IPS-NIHi7 (cell line): ENCODE data around the gene KCNMB4.

Source experiments
- DNase-seq: peaks from one replicate; pipeline ENCODE4 v3.0.0; 2012; ENCODE audit warnings: mixed read lengths; ENCODE audit errors: extremely low spot score

Gene KCNMB4

DNA sequence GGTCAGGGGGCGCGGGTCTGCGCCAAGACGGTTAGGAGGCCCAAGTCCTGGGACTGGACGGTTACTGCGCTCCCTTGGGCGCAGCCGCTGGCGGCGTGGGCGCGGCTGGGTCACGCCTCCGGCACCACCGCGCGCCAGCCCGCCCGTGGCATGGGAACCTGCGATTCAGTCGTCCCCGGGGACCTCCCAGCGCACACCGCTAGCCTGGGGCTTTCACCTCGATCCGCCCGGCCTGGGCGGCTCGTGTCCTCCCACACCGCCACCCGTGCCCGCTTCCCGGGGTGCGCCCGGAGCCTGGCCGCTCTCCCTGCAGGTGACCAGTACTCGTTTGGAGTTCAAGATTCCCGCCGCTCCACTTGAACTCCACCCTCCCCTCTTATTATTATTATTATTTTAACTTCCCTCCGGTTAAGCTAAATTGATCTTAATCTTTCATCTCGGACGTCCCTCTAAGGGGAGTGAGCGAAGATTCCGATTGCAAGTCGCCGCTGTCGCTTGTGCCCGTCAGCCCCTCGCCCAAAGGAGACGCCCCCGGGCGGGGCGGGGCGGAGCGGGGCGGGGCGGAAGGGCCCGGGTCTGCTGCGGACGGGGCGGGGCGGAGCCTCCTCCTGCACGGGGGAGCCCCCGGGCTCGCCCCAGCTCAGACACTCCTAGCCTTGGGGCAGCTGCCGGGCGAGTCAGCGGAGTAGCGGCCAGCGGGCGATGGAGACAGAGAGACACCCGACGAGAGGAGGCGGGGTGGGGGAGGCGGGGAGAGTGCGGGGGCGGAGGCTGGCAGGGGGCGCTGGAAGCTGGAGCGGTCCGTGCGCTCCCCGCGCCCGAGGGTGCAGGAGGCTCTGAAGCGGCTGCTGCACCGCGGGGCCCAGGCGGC lies at the start of gene KCNMB4:
TSS of gene KCNMB4 (plus strand) at position 643 of the 871 bp plus-strand sequence. CDS start 445 bp downstream, outside the sequence.
- DNase-seq = peak; percentile 95

DNA sequence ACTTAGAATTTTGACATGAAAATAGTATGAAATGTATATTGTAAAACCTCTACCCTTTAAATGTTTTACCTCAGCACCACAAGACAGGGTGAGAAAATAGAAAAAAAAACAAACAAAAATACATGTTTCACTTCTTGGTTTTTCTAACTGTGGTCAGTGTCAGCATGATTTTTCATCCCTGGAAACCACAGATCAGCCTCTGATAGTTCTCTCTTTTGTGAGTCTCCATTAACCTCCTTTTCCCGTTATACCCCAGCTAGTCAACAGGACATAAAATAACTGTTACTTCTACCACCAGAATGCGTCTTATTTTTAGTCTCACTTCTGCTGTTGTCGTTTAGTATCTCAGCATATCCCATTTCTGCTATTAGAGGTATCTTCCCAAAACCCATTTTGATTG lies 48.3 kb upstream of the KCNMB4 start:
- DNase-seq = no peak

DNA sequence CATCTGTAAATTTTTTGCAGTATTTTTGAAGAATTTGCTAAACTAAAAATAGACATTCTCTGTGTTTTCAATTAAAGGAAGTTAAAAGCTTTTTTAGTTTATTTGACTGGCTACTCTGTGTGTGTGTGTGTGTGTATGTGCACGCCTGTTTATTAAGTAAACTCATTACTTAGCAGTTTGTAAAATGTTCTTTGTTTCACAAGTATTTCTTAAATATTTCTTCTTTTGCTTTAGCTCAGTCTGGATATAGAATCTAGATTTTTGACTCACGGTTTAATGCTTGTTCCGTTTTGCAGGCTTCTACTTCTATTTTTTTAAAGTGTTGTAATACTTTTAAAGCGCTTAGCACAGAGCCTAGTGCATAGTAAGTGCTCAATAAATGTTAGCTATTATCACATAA lies 46.5 kb upstream of the KCNMB4 start:
- DNase-seq = no peak

DNA sequence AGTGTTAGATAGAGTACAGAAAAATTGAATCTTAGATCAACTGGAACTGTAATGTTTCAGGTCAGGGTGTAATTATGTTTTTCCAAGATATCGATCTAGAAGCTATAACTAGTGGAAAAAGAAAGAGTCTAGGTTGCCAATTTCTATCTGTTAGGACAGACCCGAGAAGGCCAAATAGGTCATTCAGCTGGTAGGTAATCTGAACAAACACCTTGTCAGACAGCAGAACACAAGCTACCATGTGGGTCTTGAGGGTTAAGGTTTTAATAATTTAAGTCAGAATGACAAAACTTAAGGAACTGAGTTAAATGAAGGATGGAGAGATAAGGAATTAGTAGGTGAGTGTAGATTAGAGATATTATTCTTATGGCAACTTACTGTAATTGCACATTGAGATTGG lies 44.9 kb upstream of the KCNMB4 start:
- DNase-seq = no peak

DNA sequence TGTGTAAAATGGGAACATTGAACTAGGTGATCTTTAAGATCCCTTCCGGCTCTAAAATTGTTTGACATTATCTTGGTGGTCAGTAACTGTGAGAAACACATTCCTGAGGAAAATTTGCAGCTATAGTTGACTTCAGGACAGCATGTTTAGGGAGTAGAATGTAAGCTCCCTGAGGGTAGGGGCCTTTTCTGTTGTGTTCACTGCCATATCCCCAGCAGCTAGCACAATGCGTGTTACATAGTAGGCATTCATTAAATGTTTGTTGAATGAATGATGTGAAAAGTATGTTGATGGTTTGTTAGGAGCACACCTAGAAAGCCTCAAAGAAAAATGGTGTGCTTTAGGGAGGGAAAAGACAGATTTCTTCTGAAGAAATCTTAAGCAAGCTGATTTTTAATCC lies 38.5 kb upstream of the KCNMB4 start:
- DNase-seq = no peak

GRCh38 chr12:70329728-70330127 lies 36.4 kb upstream of the KCNMB4 start:
- DNase-seq = no peak

- DNase-seq = no peak
Observed at GRCh38 chr12:70330158-70330557, 35.9 kb upstream of the KCNMB4 start.

DNA sequence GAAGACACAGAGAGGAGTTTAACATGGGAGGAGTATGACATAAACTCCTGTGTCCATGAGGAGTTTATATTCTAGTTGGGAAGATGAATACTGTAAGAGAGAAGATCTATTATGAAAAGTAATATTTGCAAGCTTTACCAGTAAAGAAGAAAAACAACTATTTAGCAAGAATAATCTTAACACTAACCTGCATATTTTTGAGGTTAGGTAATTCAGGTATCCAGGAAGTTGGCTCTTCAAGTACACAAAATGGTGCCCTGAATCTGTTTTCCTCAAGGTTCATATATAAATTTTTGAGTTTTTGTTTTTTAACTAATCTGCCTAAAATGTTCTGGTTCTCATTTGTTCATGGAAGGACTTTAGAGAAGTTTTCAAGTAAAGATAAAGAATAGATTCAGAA lies 33.9 kb upstream of the KCNMB4 start:
- DNase-seq = no peak

DNA sequence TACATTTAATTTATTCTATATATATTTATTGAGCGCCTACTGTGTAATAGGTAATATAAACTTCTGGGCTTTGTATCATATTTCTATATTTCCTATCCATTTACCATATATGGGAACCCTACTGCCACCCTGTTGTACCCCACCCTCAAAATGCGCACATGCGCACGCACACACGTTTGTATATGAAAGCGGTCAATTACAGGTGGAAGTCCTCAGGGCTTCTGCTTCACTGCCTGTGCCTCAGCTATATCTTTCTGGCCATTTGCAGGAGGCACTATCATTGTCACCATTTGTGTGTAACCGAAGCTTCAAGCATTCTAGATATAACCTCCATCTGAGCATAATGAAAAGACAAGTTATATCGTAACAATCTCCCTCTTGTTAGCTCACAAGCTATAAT lies 31.3 kb upstream of the KCNMB4 start:
- no peak for DNase-seq

DNA sequence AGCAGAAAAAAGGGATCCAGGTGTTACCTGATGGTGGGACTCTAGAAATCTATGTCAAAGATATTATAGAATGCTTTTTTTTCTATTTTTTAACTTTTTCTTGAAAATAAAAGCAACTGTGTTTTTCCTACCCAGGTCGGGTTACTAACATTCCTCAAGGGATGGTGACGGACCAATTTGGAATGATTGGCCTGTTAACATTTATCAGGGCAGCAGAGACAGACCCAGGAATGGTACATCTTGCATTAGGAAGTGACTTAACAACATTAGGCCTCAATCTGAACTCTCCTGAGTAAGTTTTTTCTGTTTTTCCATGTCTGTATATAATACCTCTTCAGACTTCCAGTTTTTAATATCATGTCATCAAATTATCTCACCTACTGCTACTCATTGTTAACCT lies 27.6 kb upstream of the KCNMB4 start:
- DNase-seq = no peak

DNA sequence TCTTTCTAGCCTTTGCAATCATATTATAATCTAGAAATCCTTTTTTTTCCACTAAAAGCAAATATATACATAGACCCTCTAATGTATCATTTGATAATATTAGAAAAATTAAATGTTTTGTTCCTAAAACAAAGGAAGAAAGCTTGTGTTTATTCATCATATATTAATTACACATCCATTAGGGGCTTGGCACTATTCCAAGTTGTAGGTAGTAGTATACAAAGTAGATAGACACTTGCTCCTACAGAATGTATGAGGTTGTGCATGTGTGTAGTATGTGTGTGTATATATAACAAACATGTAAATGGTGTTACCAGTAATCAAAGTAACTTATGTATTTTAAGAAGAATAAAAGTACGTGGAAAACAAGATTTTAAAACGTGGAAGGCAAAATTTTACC lies 15.0 kb upstream of the KCNMB4 start:
- no peak for DNase-seq

GRCh38 chr12:70353780-70354660 lies 12.1 kb upstream of the KCNMB4 start:
- no peak for DNase-seq

DNA sequence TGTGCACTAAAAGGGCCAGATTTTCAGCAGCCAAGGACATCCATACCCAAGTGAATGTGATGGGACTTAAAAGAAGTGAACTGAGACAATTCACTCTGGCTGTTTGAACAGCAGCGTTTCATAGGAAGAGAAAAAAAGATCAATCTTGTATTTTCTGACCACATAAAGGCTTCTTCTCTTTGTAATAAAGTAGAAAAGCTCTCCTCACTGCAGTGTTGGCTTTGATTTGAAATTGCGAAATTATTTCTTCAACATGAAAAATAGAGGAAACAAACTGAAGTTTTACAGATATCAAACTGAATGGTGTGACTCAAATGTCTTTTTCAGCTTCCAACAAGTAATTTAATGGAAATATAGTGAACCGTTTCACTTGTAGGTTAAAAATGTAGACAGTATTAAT lies 11.3 kb upstream of the KCNMB4 start:
- no peak for DNase-seq

GRCh38 chr12:70355972-70356371 lies 10.1 kb upstream of the KCNMB4 start:
- DNase-seq = no peak

DNA sequence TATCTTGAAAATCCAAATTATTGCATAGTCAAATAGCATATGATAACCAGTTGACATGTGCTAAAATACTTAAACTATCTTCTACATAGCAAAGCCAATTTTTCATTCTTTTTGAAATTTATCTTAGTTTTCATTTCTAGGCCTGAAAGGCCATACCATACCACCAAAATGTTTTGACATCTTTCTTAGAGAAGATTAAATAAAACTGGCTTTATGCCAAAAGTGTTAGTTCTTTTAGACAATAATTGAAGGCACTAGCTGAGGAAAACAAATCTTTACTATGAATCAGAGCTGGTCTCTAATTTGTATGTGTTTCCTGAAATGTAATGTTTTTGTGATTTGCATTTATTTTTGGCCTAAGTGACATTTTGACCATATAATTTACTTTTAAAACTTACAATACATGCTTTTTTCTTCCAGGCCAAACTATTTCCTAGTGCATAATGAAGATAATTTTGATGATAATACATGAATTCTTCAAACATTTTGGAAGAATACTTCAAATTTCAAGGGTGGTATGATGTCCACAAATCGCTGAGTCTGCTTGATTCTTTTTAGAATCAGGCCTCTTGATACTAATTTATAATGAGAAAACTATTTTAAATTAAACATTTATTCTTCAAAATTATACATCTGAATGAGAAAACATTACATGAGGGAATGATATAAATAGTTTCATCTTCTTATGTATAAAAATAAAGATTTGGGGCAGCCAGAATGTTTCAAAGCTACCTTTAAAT lies 6.5 kb upstream of the KCNMB4 start:
- DNase-seq = no peak

DNA sequence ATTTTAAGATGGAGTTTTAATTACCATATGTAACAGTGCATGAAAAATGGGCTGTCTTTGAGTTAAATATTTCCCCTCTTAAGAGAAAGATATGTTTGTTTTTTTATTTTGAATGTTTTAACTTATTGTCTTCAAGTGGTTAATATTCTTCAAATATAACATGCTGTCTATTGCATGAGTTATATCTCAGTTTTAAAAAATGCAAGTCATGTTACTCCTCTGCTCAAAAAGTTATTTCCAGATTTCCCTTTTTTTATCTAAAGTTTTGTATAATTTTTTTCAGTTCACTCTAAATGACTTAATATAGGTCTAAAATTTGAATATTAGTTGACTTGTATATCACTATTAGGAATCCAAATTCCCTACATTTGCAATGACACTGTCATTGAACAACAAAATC lies 5.9 kb upstream of the KCNMB4 start:
- no peak for DNase-seq

DNA sequence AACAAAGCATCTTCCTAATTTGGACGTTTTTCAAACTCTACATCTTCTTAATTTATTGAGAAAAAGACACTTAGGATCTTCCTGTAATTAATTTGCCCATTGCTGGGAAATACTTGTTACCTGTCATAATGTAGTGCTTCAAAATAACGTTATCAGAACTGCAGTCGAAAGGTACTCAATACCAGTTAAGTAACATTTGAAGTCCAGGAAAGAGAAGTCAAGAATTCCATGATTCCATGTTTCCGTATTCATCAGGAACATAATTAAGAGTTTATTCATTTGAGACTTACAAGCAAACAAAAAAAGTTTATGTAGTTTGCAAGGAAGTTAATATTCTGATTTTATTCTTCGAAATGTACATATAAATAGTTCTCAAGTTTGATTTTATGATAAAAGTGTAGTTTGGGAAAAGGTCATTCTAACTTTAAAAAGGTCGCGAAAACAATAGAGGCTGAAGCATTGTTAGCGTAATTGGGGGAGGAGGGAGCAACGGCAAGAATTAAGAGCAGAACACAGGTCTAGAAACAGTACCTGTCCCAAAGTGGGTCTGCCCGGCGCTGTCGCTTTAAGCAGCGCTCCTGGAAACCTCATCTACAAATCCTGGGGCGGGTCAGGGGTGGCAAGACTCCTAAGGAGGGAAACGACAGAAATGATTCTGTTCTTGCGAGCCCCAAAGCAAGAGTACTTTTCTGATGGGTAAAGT lies 1.2 kb upstream of the KCNMB4 start:
- no peak for DNase-seq

GRCh38 chr12:70365398-70365647 lies 767 bp upstream of the KCNMB4 start:
- no peak for DNase-seq

DNA sequence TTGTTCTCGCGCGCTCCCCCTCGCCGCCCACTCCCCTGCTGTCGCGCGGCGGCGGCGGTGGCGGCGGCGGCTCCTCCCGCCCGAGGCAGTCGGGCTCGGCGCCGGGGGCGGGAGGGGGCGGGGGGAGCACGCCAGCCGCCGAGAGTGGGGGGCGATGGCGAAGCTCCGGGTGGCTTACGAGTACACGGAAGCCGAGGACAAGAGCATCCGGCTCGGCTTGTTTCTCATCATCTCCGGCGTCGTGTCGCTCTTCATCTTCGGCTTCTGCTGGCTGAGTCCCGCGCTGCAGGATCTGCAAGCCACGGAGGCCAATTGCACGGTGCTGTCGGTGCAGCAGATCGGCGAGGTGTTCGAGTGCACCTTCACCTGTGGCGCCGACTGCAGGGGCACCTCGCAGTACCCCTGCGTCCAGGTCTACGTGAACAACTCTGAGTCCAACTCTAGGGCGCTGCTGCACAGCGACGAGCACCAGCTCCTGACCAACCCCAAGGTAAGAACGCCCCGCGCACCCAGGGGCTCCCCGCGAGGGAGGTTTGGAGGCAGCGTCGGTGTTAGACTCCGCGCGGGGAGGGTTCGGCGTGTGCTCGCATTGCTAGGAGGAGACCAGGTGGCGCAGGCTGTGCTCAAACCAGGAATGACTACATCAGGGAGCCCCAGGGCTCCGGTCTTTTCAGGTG lies 629 bp downstream of the KCNMB4 start:
- DNase-seq = peak; percentile 61

DNA sequence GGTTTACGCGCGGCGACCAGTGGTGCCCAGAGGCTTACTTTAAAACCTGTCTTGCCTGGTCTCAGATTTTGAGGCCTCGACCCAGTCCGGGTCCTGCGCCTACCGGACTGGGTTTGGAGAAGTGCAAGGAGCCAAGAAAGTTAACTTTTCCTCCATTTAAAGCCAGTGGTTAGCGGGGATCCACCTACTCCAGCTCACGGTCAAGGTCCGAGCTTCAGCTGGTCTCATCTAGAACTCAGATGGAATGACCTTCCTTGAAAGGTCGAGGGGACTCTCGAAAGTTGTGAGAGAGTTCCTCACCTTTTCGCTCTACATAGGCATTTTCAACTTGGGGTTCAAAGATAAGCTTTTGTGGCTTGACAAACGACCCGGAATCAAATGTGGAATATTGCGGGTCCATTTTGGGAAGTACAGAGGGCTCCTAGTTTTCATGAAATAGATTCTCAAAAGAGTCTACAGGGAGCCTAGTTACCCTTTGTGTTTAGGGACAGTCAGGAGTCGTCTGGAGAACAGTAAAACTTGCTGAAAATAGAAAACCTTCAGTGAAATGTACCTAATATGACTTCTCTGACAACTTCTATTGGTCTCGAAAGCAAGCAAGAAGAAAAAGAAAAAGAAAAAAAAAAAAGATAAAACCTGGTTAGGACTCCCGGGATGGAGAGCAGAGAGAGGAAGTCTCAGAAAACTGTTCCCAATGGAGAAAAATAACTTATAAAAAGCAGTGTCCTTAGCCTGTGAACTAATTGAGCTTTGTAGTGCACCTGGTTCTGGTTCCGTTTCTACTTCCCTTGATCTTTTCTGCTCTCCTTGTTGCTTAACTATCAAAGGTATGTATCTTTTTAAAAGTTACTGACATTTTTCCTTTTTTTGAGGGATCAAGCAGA lies 1.4 kb downstream of the KCNMB4 start:
- no peak for DNase-seq
